ENCODE data around the gene EFNA4.

The EFNA4 gene

GRCh38 chr1:155085504-155086127 lies 22.1 kb downstream of the EFNA4 start:
- H3K4me3 ChIP-seq (ENCODE audit: low read depth, low read length), result peak overlapping the region; percentile 53
- no peak for TF ChIP-seq CTCF (IDR thresholded peaks at IDR 0.05; ENCODE audit: low read depth, low read length, missing control alignments)
- in situ Hi-C loops (cut with HindIII; ENCODE audit: low sequenced_read_pairs), result no loop called here
- DNase-seq (ENCODE audit: low read depth), result no peak

DNA sequence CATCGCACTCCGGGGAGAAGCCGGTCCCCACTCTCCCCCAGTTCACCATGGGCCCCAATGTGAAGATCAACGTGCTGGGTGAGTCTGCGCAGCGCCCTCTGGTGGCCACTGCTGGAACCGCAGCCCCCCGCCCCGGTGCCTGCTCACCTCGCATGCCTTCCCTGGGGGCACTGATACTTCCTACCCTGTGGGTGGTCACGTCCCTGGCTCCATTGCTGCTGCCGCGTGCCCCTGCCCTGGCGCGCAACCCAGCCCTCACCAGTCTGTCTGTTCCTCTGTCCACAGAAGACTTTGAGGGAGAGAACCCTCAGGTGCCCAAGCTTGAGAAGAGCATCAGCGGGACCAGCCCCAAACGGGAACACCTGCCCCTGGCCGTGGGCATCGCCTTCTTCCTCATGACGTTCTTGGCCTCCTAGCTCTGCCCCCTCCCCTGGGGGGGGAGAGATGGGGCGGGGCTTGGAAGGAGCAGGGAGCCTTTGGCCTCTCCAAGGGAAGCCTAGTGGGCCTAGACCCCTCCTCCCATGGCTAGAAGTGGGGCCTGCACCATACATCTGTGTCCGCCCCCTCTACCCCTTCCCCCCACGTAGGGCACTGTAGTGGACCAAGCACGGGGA lies 22.7 kb downstream of the EFNA4 start:
- DNase-seq (ENCODE audit: low read depth), result no peak
- peak; percentile 89 for TF ChIP-seq CTCF (IDR thresholded peaks at IDR 0.05; ENCODE audit: low read depth, low read length, missing control alignments)

DNA sequence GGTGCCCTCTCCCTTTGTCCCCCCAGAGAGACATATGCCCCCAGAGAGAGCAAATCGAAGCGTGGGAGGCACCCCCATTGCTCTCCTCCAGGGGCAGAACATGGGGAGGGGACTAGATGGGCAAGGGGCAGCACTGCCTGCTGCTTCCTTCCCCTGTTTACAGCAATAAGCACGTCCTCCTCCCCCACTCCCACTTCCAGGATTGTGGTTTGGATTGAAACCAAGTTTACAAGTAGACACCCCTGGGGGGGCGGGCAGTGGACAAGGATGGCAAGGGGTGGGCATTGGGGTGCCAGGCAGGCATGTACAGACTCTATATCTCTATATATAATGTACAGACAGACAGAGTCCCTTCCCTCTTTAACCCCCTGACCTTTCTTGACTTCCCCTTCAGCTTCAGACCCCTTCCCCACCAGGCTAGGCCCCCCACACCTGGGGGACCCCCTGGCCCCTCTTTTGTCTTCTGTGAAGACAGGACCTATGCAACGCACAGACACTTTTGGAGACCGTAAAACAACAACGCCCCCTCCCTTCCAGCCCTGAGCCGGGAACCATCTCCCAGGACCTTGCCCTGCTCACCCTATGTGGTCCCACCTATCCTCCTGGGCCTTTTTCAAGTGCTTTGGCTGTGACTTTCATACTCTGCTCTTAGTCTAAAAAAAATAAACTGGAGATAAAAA lies 23.5 kb downstream of the EFNA4 start:
- DNase-seq (ENCODE audit: low read depth), result no peak
- no peak overlapping the region for H3K4me3 ChIP-seq (ENCODE audit: low read depth, low read length)
- no peak for TF ChIP-seq CTCF (IDR thresholded peaks at IDR 0.05; ENCODE audit: low read depth, low read length, missing control alignments)
- in situ Hi-C loops (cut with HindIII; ENCODE audit: low sequenced_read_pairs), result no loop called here

More for the DNA sequence above, 22.7 kb downstream of the EFNA4 start:
- H3K4me3 ChIP-seq (ENCODE audit: low read depth, low read length), result no peak overlapping the region
- in situ Hi-C loops (cut with HindIII; ENCODE audit: low sequenced_read_pairs), result no loop called here

- in situ Hi-C loops (cut with HindIII; ENCODE audit: low sequenced_read_pairs), result loop anchor here (10.0 kb wide), 1 partner anchor 73 kb away; no protein-coding TSS in a partner anchor
- H3K4me3 ChIP-seq (ENCODE audit: low read depth, low read length), result no peak overlapping the region
- DNase-seq (ENCODE audit: low read depth), result peak; percentile 31
- peak; percentile 97 for TF ChIP-seq CTCF (IDR thresholded peaks at IDR 0.05; ENCODE audit: low read depth, low read length, missing control alignments)
Observed at GRCh38 chr1:155091071-155092051, 27.8 kb downstream of the EFNA4 start.

DNA sequence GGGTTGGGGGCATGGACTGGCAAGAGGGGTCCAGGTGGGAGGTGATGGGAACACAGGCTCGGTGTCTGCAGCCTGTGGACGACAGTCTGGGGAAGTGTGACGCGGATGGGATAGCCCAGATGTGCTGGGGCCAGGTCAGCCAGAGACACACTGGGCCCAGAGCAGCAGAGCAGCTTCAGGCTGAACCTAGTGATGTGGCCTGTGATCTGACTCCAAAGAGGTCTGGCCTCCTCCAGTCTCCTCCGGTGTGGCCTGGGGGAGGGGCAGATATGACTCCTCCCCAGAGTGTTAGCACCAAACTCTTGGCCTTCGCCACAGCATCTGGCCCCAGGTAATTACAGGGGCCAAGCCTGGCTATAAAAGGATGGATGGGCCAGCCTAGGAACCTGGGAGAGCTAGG lies 28.6 kb downstream of the EFNA4 start:
- in situ Hi-C loops (cut with HindIII; ENCODE audit: low sequenced_read_pairs), result loop anchor here (10.0 kb wide), 1 partner anchor 73 kb away; no protein-coding TSS in a partner anchor
- H3K4me3 ChIP-seq (ENCODE audit: low read depth, low read length), result no peak overlapping the region
- DNase-seq (ENCODE audit: low read depth), result no peak
- TF ChIP-seq CTCF (IDR thresholded peaks at IDR 0.05; ENCODE audit: low read depth, low read length, missing control alignments), result no peak

DNA sequence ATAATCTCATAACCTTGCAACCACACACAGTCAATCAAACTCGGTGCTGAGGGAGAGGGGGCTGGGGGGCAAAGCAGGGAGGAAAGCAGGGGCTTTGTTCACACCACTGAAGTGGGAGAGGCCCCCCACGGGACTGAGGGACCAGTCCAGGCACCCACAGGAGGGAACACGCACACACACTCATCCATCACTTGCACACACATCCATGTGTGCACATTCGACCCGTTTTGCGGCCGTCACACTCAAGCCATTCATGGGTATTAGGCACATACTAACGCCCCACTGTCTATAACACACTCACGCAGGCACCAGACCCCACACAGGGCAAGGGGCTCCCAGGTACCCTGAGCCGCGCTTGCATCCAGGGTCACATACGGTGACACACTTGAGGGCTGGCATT lies 29.1 kb downstream of the EFNA4 start:
- no peak for DNase-seq (ENCODE audit: low read depth)
- in situ Hi-C loops (cut with HindIII; ENCODE audit: low sequenced_read_pairs), result loop anchor here (10.0 kb wide), 1 partner anchor 72 kb away; no protein-coding TSS in a partner anchor

More for the DNA sequence above, 29.1 kb downstream of the EFNA4 start:
- no peak overlapping the region for H3K4me3 ChIP-seq (ENCODE audit: low read depth, low read length)
- no peak for TF ChIP-seq CTCF (IDR thresholded peaks at IDR 0.05; ENCODE audit: low read depth, low read length, missing control alignments)

Data from astrocyte of the cerebellum (primary cell).